Epithelial cell of esophagus (primary cell): Measurements from ENCODE around the gene ZNF853.

Experiments used
- DNase-seq: peaks from one replicate; pipeline ENCODE4 v3.0.0; 2010; ENCODE audit warnings: low read depth
- H3K4me3 ChIP-seq: 2 replicates; pipeline ENCODE4 v1.5.1; 2011; ENCODE audit warnings: mild to moderate bottlenecking, low read length, control low read depth
- CTCF ChIP-seq: IDR thresholded peaks from 2 replicates; pipeline ENCODE4 v1.5.1; 2011; ENCODE audit warnings: low read depth, mild to moderate bottlenecking, low read length, control low read depth, inconsistent platforms; ENCODE audit not compliant: insufficient read depth; ENCODE audit errors: missing control alignments

The ZNF853 gene

GRCh38 chr7:6649241-6649961 lies 34.0 kb downstream of the ZNF853 start:
- no peak for TF ChIP-seq CTCF
- no peak for DNase-seq
- H3K4me3 ChIP-seq = no peak overlapping the region

GRCh38 chr7:6650086-6650485 lies 34.7 kb downstream of the ZNF853 start:
- H3K4me3 ChIP-seq = no peak overlapping the region
- DNase-seq = no peak
- TF ChIP-seq CTCF = no peak

- DNase-seq = no peak
- H3K4me3 ChIP-seq = no peak overlapping the region
- no peak for TF ChIP-seq CTCF
Measured at GRCh38 chr7:6650521-6651011, 35.2 kb downstream of the ZNF853 start.

- TF ChIP-seq CTCF = no peak
- DNase-seq = no peak
- no peak overlapping the region for H3K4me3 ChIP-seq
Measured at GRCh38 chr7:6651851-6652445, 36.5 kb downstream of the ZNF853 start.

- no peak for DNase-seq
- TF ChIP-seq CTCF = no peak
- H3K4me3 ChIP-seq = no peak overlapping the region
Measured at GRCh38 chr7:6652446-6653011, 37.1 kb downstream of the ZNF853 start.

GRCh38 chr7:6653071-6654003 lies 37.9 kb downstream of the ZNF853 start:
- TF ChIP-seq CTCF = no peak
- no peak for DNase-seq
- H3K4me3 ChIP-seq = no peak overlapping the region
